Bronchial epithelial cell (primary cell): ENCODE results near the gene JPH2. TPM values are rescaled to one million over a fixed set of nuclear protein-coding genes. Genes with fewer than 3 reads are reported as not detected.

Experiments
- DNase-seq: peaks from one replicate; pipeline ENCODE4 v3.0.0-alpha.2; 2010; ENCODE audit warnings: low read depth
- FAIRE-seq: peaks from 2 replicates; lab custom pipeline; 2011; peaks lifted over from hg19 to GRCh38; lab: Jason Lieb, UNC
- H3K27me3 ChIP-seq: 2 replicates; pipeline ENCODE4 v1.5.1; 2011; ENCODE audit warnings: low read length; ENCODE audit not compliant: control insufficient read depth, insufficient read depth
- H3K36me3 ChIP-seq: 2 replicates; pipeline ENCODE4 v1.5.1; 2011; ENCODE audit warnings: low read length; ENCODE audit not compliant: control insufficient read depth, insufficient read depth
- H3K4me3 ChIP-seq: 2 replicates; pipeline ENCODE4 v1.5.1; 2011; ENCODE audit warnings: mild to moderate bottlenecking, low read depth, low read length, control low read depth
- CTCF ChIP-seq: IDR thresholded peaks from 2 replicates; pipeline ENCODE4 v1.5.1; 2011; ENCODE audit warnings: mild to moderate bottlenecking, moderate library complexity, low read length, control low read depth, inconsistent platforms; ENCODE audit not compliant: insufficient read depth, severe bottlenecking
- total RNA-seq: library from RNA; depleted of rRNA; stranded (reverse); fragments of >200 nt; gene quantifications from 2 replicates; pipeline ENCODE4 v1.2.1, GENCODE V29; 2014

The JPH2 gene
- total RNA-seq, 1 donor from 2014 or later = under 0.01 TPM

- Histone ChIP-seq H3K27me3 (no peaks in the 10 kb centered on the region), H3K36me3 (no peaks in the 10 kb centered on the region), H3K4me3 (no peak overlapping the region)
- no peak for TF ChIP-seq CTCF
- FAIRE-seq = no peak
- no peak for DNase-seq
Observed at GRCh38 chr20:44073675-44074071, 113.3 kb downstream of the JPH2 start.

- Histone ChIP-seq H3K36me3 (no peaks in the 10 kb centered on the region), H3K27me3 (no peaks in the 10 kb centered on the region), H3K4me3 (no peak overlapping the region)
- no peak for TF ChIP-seq CTCF
- no peak for DNase-seq
- no peak for FAIRE-seq
Observed at GRCh38 chr20:44073011-44073674, 113.8 kb downstream of the JPH2 start.

- DNase-seq = no peak
- no peak for TF ChIP-seq CTCF
- FAIRE-seq = no peak
Observed at GRCh38 chr20:44072384-44072783, 114.6 kb downstream of the JPH2 start.

GRCh38 chr20:44071526-44072111, 115.4 kb downstream of the JPH2 start:
- Histone ChIP-seq H3K4me3 (no peak overlapping the region), H3K27me3 (no peaks in the 10 kb centered on the region), H3K36me3 (no peaks in the 10 kb centered on the region)
- DNase-seq (no peak), FAIRE-seq (no peak)
- no peak for TF ChIP-seq CTCF

More at GRCh38 chr20:44072384-44072783, 114.6 kb downstream of the JPH2 start:
- no peak overlapping the region for H3K4me3 ChIP-seq
- H3K36me3 ChIP-seq = no peaks in the 10 kb centered on the region
- H3K27me3 ChIP-seq = no peaks in the 10 kb centered on the region

GRCh38 chr20:44071057-44071456, 115.9 kb downstream of the JPH2 start:
- H3K36me3 ChIP-seq = no peaks in the 10 kb centered on the region
- no peak overlapping the region for H3K4me3 ChIP-seq
- TF ChIP-seq CTCF = no peak
- DNase-seq = no peak
- no peaks in the 10 kb centered on the region for H3K27me3 ChIP-seq
- FAIRE-seq = no peak
